SIG-M5 treated with dmso at 0.1 percent for 504 hours (cell line): ENCODE data around the gene KLHDC1.
"Not testable (repeated sequence)": the region's sequence is repeated elsewhere in the genome, so short reads cannot be mapped to it uniquely, and the experiment has no call there.

Experiments used
- DNase-seq: peaks from one replicate; lab custom pipeline; 2025; ENCODE audit not compliant: unreplicated experiment; lab: John Stamatoyannopoulos, UW

Gene KLHDC1

GRCh38 chr14:49781040-49781439 is 88.1 kb downstream of the KLHDC1 start:
- not testable (repeated sequence) for DNase-seq

- DNase-seq, result no peak
These were observed 90.6 kb downstream of the KLHDC1 start for GRCh38 chr14:49783394-49784014.

- DNase-seq, result no peak
These were observed 93.4 kb downstream of the KLHDC1 start for GRCh38 chr14:49786315-49786714.

GRCh38 chr14:49792618-49793017 is 99.7 kb downstream of the KLHDC1 start:
- DNase-seq, result no peak

GRCh38 chr14:49796025-49796424 is 103.1 kb downstream of the KLHDC1 start:
- no peak for DNase-seq
